DOHH2 (cell line): Measurements from ENCODE around the gene SLC38A3.

Source experiments
- H3F3A ChIP-seq: fragments of 200-600 bp; sonication (generic), shearing (Covaris generic); 2 replicates; pipeline ENCODE4 v1.6.0; 2016; ENCODE audit warnings: antibody characterized with exemption, mild to moderate bottlenecking; ENCODE audit not compliant: control insufficient read depth, insufficient read depth
- H3K27ac ChIP-seq: fragments of 200-600 bp; sonication (generic); 2 replicates; pipeline ENCODE4 v1.5.1; 2014; ENCODE audit warnings: low read depth, mild to moderate bottlenecking, low read length, moderate library complexity
- H3K27me3 ChIP-seq: fragments of 200-600 bp; sonication (generic); 2 replicates; pipeline ENCODE4 v1.6.1; 2014; ENCODE audit warnings: mild to moderate bottlenecking, low read length, mixed read lengths; ENCODE audit not compliant: control insufficient read depth
- H3K36me3 ChIP-seq: fragments of 200-600 bp; sonication (generic); 2 replicates; pipeline ENCODE4 v1.6.1; 2014; ENCODE audit warnings: mild to moderate bottlenecking, low read length, moderate library complexity, mixed read lengths; ENCODE audit not compliant: control insufficient read depth
- H3K4me1 ChIP-seq: fragments of 200-600 bp; sonication (generic); 2 replicates; pipeline ENCODE4 v1.6.1; 2014; ENCODE audit warnings: mild to moderate bottlenecking, low read length, mixed read lengths; ENCODE audit not compliant: control insufficient read depth
- H3K4me2 ChIP-seq: fragments of 200-600 bp; sonication (generic); 2 replicates; pipeline ENCODE4 v1.6.0; 2014; ENCODE audit warnings: mild to moderate bottlenecking, low read length, moderate library complexity
- H3K4me3 ChIP-seq: fragments of 200-600 bp; sonication (generic); 2 replicates; pipeline ENCODE4 v1.5.1; 2014; ENCODE audit warnings: mild to moderate bottlenecking, low read length, mixed read lengths
- H3K79me2 ChIP-seq: fragments of 200-600 bp; sonication (generic); 2 replicates; pipeline ENCODE4 v1.6.1; 2014; ENCODE audit warnings: mild to moderate bottlenecking, low read length, mixed read lengths; ENCODE audit not compliant: control insufficient read depth
- H3K9me2 ChIP-seq: fragments of 200-600 bp; sonication (generic); replicated peaks from 2 replicates; pipeline ENCODE4 v1.6.1; 2014; ENCODE audit warnings: mild to moderate bottlenecking, low read length, mixed read lengths; ENCODE audit not compliant: control insufficient read depth
- H3K9me3 ChIP-seq: fragments of 200-600 bp; sonication (generic); 2 replicates; pipeline ENCODE4 v1.6.1; 2014; ENCODE audit warnings: antibody characterized with exemption, low read length, mixed read lengths; ENCODE audit not compliant: control insufficient read depth, insufficient read depth
- H4K20me1 ChIP-seq: fragments of 200-600 bp; sonication (generic); 2 replicates; pipeline ENCODE4 v1.6.0; 2014; ENCODE audit warnings: low read depth, mild to moderate bottlenecking, antibody characterized with exemption, low read length, moderate library complexity; ENCODE audit not compliant: control insufficient read depth, insufficient read depth
- EZH2phosphoT487 ChIP-seq: fragments of 200-600 bp; sonication (generic); IDR thresholded peaks from 2 replicates; pipeline ENCODE4 v1.6.1; 2017; ENCODE audit warnings: borderline replicate concordance, mild to moderate bottlenecking, antibody characterized with exemption, low read length, moderate library complexity, mixed read lengths
- TF ChIP-seq, protein P1 (sequence below): fragments of 200-600 bp; sonication (generic); IDR thresholded peaks from one replicate; pipeline ENCODE4 v1.5.1; 2014; ENCODE audit warnings: antibody characterized with exemption, mild to moderate bottlenecking, low read depth, low read length; ENCODE audit not compliant: poor library complexity, severe bottlenecking

SLC38A3 gene

DNA sequence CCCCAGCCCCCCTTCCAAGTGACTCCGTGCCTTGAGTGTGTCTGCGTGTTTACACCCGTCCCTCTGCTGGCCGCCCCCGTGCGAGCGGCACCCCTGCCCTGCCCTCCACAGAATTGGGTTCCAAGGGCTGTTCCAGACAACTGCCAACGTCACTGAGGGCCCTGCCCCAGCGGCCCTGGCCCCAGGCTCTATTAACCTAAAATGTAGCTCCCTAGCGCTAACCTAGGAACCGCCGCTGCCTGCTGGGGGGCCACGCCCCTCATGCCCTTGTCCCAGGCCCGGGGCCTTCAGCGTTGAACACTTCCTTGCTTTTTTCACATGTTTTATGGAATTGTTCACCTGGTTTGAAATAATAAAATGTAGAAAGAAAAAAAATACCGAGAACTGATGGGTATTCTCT, 53.9 kb downstream of the SLC38A3 start:
- Histone ChIP-seq H3K36me3 (peaks cover 36% of the 10 kb centered on the region), H3K27me3 (no peaks in the 10 kb centered on the region), H3K79me2 (no peaks in the 10 kb centered on the region), H3K9me2 (no peaks in the 10 kb centered on the region), H3K9me3 (no peaks in the 10 kb centered on the region), H3F3A (no peaks in the 10 kb centered on the region; the same call in 1 of the 2 replicates), H3K4me2 (no peak overlapping the region), H3K27ac (no peak overlapping the region), H4K20me1 (no peaks in the 10 kb centered on the region), H3K4me3 (no peak overlapping the region), H3K4me1 (peaks cover 10% of the 10 kb centered on the region)
- TF ChIP-seq EZH2phosphoT487: no peak
- TF ChIP-seq, protein P1, sequence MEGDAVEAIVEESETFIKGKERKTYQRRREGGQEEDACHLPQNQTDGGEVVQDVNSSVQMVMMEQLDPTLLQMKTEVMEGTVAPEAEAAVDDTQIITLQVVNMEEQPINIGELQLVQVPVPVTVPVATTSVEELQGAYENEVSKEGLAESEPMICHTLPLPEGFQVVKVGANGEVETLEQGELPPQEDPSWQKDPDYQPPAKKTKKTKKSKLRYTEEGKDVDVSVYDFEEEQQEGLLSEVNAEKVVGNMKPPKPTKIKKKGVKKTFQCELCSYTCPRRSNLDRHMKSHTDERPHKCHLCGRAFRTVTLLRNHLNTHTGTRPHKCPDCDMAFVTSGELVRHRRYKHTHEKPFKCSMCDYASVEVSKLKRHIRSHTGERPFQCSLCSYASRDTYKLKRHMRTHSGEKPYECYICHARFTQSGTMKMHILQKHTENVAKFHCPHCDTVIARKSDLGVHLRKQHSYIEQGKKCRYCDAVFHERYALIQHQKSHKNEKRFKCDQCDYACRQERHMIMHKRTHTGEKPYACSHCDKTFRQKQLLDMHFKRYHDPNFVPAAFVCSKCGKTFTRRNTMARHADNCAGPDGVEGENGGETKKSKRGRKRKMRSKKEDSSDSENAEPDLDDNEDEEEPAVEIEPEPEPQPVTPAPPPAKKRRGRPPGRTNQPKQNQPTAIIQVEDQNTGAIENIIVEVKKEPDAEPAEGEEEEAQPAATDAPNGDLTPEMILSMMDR: no peak

DNA sequence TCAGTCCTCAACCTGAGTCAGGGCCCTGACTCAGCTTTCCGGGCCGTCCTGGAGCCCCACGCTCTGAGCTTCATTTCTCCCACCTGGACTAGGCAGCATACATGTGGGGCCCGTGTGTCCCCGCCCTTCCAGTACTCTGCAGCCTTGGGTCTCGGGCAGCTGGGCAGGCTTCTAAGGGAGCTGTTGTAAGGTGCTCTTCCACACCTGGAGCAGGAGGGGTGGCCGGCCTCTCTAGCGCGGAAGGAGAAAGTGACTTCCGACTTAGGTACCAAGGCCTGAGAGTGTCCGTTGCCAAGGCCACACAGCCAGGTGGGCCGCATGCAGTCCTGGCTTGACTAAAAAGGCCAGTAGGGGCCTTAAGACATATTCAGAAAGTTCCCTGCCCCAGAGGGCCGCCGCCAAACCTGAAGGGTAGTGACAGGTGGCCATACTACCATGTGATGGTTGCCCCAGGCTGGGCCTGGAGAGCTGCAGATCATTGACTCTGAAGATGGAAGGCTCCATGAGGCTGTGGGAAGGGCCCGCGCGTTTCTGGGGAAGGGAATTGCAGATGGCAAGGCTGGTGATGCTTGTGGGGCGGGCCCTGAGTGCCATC, 54.5 kb downstream of the SLC38A3 start:
- peaks cover 30% of the 10 kb centered on the region for H3K36me3 ChIP-seq
- TF ChIP-seq, protein P1: no peak

DNA sequence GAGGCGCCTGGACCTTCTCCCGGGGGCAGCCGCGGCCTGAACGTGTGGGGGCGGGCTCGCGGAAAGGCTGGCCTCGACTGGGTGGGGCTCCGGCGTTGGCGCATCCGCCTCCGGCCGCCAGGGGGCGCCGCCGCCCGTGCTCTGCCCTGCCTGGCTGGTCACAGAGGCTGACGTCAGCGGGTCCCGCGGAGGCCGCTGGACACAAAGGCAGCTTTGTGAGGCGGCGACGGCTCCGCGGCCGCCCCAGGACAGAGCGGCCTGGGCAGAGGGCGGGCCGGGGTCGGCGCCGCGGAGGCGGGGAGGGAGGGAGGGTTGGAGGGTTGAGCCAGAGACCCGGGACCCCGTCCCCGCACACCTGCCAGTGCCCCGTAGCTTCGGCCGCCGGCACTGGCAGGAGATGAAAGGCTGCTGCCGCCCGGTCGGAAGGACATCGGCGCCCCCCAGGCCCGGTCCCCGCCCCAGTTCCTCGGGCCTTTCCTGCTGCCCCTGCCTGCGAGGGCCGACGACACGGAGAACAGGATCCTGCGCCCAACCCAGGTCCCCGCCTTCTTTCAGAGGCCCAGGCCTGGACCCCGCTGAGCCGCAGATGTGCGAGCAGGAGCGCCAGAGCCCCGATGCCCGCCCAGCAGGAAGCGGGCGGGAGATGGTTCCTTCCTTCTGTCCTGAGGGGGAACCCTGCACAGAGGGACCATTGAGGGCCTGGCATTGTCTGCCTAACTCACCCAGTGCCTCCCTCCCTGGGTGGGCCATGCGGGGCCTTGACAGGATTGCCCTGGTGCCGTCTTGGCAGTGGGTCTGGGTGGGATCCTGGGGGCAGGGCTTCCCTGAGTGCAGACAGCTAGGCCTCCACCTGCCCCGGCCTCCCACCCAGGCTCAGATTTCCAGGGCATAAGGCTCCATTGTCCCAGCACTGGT, 55.2 kb downstream of the SLC38A3 start:
- H3K79me2 ChIP-seq: no peaks in the 10 kb centered on the region
- no peaks in the 10 kb centered on the region for H3K9me2 ChIP-seq
- peaks cover 23% of the 10 kb centered on the region for H3K36me3 ChIP-seq
- peak overlapping the region; percentile 66 for H3K4me3 ChIP-seq
- H3K4me2 ChIP-seq: peak overlapping the region; percentile 69
- no peaks in the 10 kb centered on the region for H4K20me1 ChIP-seq
- H3K27ac ChIP-seq: no peak overlapping the region
- no peaks in the 10 kb centered on the region; the same call in 1 of the 2 replicates for H3F3A ChIP-seq
- peaks cover 10% of the 10 kb centered on the region for H3K4me1 ChIP-seq
- TF ChIP-seq, protein P1: peak; percentile 90
- TF ChIP-seq EZH2phosphoT487: no peak
- no peaks in the 10 kb centered on the region for H3K9me3 ChIP-seq
- H3K27me3 ChIP-seq: no peaks in the 10 kb centered on the region

More for the DNA sequence above, 54.5 kb downstream of the SLC38A3 start:
- Histone ChIP-seq H3K27me3 (no peaks in the 10 kb centered on the region), H4K20me1 (no peaks in the 10 kb centered on the region), H3K9me3 (no peaks in the 10 kb centered on the region), H3F3A (no peaks in the 10 kb centered on the region; the same call in 1 of the 2 replicates), H3K9me2 (no peaks in the 10 kb centered on the region), H3K4me2 (peak overlapping the region; percentile 69), H3K4me1 (peaks cover 10% of the 10 kb centered on the region), H3K27ac (no peak overlapping the region), H3K79me2 (no peaks in the 10 kb centered on the region), H3K4me3 (peak overlapping the region; percentile 66)
